GM12878 (cell line): ENCODE measurements around the gene FBXL19. TPM values are rescaled to one million over a fixed set of nuclear protein-coding genes. Genes with fewer than 3 reads are reported as not detected.

ENCODE experiments used
- EP300 ChIP-seq, 2 experiments: fragments of 150-350 bp in 1 of 2; IDR thresholded peaks; 2 replicates each; pipeline ENCODE4 v1.6.1; 2011 to 2012; ENCODE audit warnings: low read depth in 2 of 2, low read length in 2 of 2, borderline replicate concordance in 1 of 2, improper control_type of control experiment in 1 of 2, inconsistent platforms in 1 of 2; ENCODE audit not compliant: control insufficient read depth in 1 of 2
- FOXM1 ChIP-seq: IDR thresholded peaks from 2 replicates; pipeline ENCODE4 v1.6.1; 2012; ENCODE audit warnings: low read depth, mild to moderate bottlenecking, inconsistent platforms, low read length, moderate library complexity
- IKZF1 ChIP-seq: fragments of 450-650 bp; conservative IDR thresholded peaks from 2 replicates; pipeline ENCODE4 v1.6.1; 2017; ENCODE audit warnings: antibody characterized with exemption, mild to moderate bottlenecking
- LARP7 ChIP-seq: fragments of 450-650 bp; IDR thresholded peaks from 2 replicates; pipeline ENCODE4 v1.6.1; 2017; ENCODE audit warnings: mild to moderate bottlenecking
- MTA2 ChIP-seq: fragments of 450-650 bp; IDR thresholded peaks from 2 replicates; pipeline ENCODE4 v1.6.1; 2016; ENCODE audit warnings: low read depth, mild to moderate bottlenecking, moderate library complexity
- NBN ChIP-seq: fragments of 450-650 bp; IDR thresholded peaks from 2 replicates; pipeline ENCODE4 v1.6.1; 2016
- NFIC ChIP-seq: IDR thresholded peaks from 2 replicates; pipeline ENCODE4 v1.6.1; 2012; ENCODE audit warnings: low read depth, mild to moderate bottlenecking, inconsistent platforms, low read length, moderate library complexity
- NRF1 ChIP-seq: conservative IDR thresholded peaks from 2 replicates; pipeline ENCODE4 v1.6.1; 2011; ENCODE audit warnings: mild to moderate bottlenecking, low read depth, low read length, improper control_type of control experiment
- POLR2A ChIP-seq: IDR thresholded peaks from 2 replicates; pipeline ENCODE4 v1.6.1; 2011; ENCODE audit warnings: low read depth, mild to moderate bottlenecking, low read length
- RUNX3 ChIP-seq: IDR thresholded peaks from 2 replicates; pipeline ENCODE4 v1.6.1; 2012; ENCODE audit warnings: low read length, inconsistent platforms
- polyA plus RNA-seq, 11 experiments: library from polyadenylated mRNA; depleted of rRNA in 4 of 11; unstranded in 6 of 11; stranded (reverse) in 5 of 11; fragments of >200 nt; fragmentation: Nextera tagmentation in 4 of 11; fragmentation: Illumina TruSeq in 1 of 11; extraction: Ambion mirVana in 4 of 11; extraction: Trizol in 1 of 11; gene quantifications; 1 replicate in 1 of 11; 2 replicates in 10 of 11; pipeline versions ENCODE4 v1.2.1 to v1.2.3, GENCODE V29; 2011 to 2016; ENCODE audit warnings: inconsistent platforms in 2 of 11, missing spikeins in 2 of 11, low read depth in 1 of 11
- total RNA-seq, 4 experiments: library from RNA; depleted of rRNA in 3 of 4; stranded (reverse); fragments of >200 nt in 3 of 4; fragmentation: Illumina TruSeq in 1 of 4; extraction: Trizol in 1 of 4; gene quantifications; 2 replicates each; pipeline versions ENCODE4 v1.2.1 to v1.2.3, GENCODE V29; 2013 to 2021
- TF ChIP-seq, protein P1 (sequence below): IDR thresholded peaks from 2 replicates; pipeline ENCODE4 v1.6.1; 2012; ENCODE audit warnings: low read depth, low read length, improper control_type of control experiment
- TF ChIP-seq, protein P2 (sequence below): IDR thresholded peaks from 2 replicates; pipeline ENCODE4 v1.6.1; 2011; ENCODE audit warnings: borderline replicate concordance, low read depth, mild to moderate bottlenecking, moderate library complexity, low read length; ENCODE audit not compliant: insufficient read depth, poor library complexity, severe bottlenecking
- TF ChIP-seq, protein P3 (sequence below): fragments of 450-650 bp; IDR thresholded peaks from 2 replicates; pipeline ENCODE4 v1.6.1; 2017; ENCODE audit warnings: mild to moderate bottlenecking, moderate library complexity
- TF ChIP-seq, protein P4 (sequence below): fragments of 450-650 bp; IDR thresholded peaks from 2 replicates; pipeline ENCODE4 v1.6.1; 2017; ENCODE audit warnings: low read depth, mild to moderate bottlenecking, moderate library complexity
- TF ChIP-seq, protein P5 (sequence below): fragments of 450-650 bp; IDR thresholded peaks from 2 replicates; pipeline ENCODE4 v1.6.1; 2016; ENCODE audit warnings: mild to moderate bottlenecking, moderate library complexity, borderline replicate concordance

Gene FBXL19
- total and polyA plus RNA-seq, 10 of the 15 experiments (the other 5 are each of a cell fraction or from before 2014, with no cell fraction given) = 0.02 to 32.1 (median 6.8) TPM; not detected in 1

DNA sequence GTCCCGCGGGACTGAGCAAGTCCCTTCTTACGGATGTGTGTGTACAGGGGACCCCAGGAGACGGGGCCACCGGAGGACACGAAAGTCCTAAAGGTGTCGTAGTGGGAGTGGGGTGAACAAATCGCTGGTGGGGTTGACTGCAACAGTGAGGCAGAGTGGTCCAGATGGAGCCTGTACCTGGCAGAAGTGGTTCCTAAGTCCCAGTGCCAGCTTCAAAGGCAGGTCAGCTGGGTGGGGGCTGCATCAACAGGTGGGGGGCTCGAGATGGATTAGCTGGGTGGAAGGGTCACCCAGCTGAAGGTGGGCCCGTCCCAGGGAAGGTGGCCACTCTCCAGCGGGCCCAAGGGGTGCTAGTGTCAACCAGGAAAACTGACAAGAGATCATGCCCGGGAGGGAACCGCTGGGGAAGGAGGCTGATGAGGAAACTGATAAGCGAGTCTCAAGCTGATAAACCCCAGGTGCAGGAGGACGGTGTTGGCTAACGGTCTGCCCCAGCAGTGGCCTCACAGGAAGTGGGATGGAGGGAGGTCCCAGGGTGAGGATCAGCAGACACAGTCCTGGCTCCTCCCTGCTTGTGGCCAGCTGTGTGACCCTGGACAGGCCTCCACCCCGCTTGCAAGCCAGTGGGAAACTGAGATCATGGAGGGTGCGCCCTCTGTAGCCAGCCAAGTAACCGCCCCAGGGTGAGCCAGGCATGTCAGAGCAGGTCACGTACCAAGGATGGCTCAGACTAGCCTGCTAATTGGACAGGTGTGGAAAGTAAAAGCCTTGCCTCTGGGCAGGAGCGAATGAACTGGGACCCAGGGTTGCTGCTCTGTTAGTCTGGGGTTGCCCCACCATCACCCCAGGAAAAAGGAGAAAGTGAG lies 26.5 kb downstream of the FBXL19 start (continued):
- TF ChIP-seq NFIC (no peak), FOXM1 (no peak), LARP7 (peak; percentile 69; the same call in 1 of the 2 replicates), MTA2 (peak; percentile 49; the same call in 1 of the 2 replicates), IKZF1 (peak; percentile 70), POLR2A (peak; percentile 83), RUNX3 (peak; percentile 64), EP300 (IDR thresholded peaks at IDR 0.05; ENCODE audit: borderline replicate concordance in 1 of 2, control insufficient read depth in 1 of 2, low read depth in 2 of 2, low read length in 2 of 2) (0 out of 4 replicates have a peak, but pooled peaks of 1 of the 2 experiments have one; percentile 6), NRF1 (no peak), NBN (peak; percentile 65; the same call in 1 of the 2 replicates)
- TF ChIP-seq, protein P1, sequence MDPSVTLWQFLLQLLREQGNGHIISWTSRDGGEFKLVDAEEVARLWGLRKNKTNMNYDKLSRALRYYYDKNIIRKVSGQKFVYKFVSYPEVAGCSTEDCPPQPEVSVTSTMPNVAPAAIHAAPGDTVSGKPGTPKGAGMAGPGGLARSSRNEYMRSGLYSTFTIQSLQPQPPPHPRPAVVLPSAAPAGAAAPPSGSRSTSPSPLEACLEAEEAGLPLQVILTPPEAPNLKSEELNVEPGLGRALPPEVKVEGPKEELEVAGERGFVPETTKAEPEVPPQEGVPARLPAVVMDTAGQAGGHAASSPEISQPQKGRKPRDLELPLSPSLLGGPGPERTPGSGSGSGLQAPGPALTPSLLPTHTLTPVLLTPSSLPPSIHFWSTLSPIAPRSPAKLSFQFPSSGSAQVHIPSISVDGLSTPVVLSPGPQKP = no peak
- TF ChIP-seq, protein P2, sequence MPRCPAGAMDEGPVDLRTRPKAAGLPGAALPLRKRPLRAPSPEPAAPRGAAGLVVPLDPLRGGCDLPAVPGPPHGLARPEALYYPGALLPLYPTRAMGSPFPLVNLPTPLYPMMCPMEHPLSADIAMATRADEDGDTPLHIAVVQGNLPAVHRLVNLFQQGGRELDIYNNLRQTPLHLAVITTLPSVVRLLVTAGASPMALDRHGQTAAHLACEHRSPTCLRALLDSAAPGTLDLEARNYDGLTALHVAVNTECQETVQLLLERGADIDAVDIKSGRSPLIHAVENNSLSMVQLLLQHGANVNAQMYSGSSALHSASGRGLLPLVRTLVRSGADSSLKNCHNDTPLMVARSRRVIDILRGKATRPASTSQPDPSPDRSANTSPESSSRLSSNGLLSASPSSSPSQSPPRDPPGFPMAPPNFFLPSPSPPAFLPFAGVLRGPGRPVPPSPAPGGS = no peak
- TF ChIP-seq, protein P3, sequence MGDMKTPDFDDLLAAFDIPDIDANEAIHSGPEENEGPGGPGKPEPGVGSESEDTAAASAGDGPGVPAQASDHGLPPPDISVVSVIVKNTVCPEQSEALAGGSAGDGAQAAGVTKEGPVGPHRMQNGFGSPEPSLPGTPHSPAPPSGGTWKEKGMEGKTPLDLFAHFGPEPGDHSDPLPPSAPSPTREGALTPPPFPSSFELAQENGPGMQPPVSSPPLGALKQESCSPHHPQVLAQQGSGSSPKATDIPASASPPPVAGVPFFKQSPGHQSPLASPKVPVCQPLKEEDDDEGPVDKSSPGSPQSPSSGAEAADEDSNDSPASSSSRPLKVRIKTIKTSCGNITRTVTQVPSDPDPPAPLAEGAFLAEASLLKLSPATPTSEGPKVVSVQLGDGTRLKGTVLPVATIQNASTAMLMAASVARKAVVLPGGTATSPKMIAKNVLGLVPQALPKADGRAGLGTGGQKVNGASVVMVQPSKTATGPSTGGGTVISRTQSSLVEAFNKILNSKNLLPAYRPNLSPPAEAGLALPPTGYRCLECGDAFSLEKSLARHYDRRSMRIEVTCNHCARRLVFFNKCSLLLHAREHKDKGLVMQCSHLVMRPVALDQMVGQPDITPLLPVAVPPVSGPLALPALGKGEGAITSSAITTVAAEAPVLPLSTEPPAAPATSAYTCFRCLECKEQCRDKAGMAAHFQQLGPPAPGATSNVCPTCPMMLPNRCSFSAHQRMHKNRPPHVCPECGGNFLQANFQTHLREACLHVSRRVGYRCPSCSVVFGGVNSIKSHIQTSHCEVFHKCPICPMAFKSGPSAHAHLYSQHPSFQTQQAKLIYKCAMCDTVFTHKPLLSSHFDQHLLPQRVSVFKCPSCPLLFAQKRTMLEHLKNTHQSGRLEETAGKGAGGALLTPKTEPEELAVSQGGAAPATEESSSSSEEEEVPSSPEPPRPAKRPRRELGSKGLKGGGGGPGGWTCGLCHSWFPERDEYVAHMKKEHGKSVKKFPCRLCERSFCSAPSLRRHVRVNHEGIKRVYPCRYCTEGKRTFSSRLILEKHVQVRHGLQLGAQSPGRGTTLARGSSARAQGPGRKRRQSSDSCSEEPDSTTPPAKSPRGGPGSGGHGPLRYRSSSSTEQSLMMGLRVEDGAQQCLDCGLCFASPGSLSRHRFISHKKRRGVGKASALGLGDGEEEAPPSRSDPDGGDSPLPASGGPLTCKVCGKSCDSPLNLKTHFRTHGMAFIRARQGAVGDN = peak; percentile 69
- TF ChIP-seq, protein P4, sequence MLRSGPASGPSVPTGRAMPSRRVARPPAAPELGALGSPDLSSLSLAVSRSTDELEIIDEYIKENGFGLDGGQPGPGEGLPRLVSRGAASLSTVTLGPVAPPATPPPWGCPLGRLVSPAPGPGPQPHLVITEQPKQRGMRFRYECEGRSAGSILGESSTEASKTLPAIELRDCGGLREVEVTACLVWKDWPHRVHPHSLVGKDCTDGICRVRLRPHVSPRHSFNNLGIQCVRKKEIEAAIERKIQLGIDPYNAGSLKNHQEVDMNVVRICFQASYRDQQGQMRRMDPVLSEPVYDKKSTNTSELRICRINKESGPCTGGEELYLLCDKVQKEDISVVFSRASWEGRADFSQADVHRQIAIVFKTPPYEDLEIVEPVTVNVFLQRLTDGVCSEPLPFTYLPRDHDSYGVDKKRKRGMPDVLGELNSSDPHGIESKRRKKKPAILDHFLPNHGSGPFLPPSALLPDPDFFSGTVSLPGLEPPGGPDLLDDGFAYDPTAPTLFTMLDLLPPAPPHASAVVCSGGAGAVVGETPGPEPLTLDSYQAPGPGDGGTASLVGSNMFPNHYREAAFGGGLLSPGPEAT = peak; percentile 41; the same call in 1 of the 2 replicates
- TF ChIP-seq, protein P5, sequence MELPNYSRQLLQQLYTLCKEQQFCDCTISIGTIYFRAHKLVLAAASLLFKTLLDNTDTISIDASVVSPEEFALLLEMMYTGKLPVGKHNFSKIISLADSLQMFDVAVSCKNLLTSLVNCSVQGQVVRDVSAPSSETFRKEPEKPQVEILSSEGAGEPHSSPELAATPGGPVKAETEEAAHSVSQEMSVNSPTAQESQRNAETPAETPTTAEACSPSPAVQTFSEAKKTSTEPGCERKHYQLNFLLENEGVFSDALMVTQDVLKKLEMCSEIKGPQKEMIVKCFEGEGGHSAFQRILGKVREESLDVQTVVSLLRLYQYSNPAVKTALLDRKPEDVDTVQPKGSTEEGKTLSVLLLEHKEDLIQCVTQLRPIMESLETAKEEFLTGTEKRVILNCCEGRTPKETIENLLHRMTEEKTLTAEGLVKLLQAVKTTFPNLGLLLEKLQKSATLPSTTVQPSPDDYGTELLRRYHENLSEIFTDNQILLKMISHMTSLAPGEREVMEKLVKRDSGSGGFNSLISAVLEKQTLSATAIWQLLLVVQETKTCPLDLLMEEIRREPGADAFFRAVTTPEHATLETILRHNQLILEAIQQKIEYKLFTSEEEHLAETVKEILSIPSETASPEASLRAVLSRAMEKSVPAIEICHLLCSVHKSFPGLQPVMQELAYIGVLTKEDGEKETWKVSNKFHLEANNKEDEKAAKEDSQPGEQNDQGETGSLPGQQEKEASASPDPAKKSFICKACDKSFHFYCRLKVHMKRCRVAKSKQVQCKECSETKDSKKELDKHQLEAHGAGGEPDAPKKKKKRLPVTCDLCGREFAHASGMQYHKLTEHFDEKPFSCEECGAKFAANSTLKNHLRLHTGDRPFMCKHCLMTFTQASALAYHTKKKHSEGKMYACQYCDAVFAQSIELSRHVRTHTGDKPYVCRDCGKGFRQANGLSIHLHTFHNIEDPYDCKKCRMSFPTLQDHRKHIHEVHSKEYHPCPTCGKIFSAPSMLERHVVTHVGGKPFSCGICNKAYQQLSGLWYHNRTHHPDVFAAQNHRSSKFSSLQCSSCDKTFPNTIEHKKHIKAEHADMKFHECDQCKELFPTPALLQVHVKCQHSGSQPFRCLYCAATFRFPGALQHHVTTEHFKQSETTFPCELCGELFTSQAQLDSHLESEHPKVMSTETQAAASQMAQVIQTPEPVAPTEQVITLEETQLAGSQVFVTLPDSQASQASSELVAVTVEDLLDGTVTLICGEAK = peak; percentile 42; the same call in 1 of the 2 replicates
